H1 (cell line): ENCODE data around the gene USP13. TPM values are rescaled to one million over a fixed set of nuclear protein-coding genes. Genes with fewer than 3 reads are reported as not detected.
A peak's percentile ranks its signal among the peaks of the same experiment; 100 is the strongest.

ENCODE experiments used
- CTCF ChIA-PET: fragments of 300-600 bp; sonication (Branson Sonifier 250); formaldehyde crosslinking; loops from one replicate; lab custom pipeline; 2021; ENCODE audit not compliant: partially characterized antibody; lab: Charles Lee
- POLR2A ChIA-PET: fragments of 300-600 bp; sonication (Branson Sonifier 250); formaldehyde crosslinking; loops from one replicate; lab custom pipeline; 2021; ENCODE audit warnings: inconsistent platforms; ENCODE audit not compliant: partially characterized antibody; lab: Charles Lee
- DNase-seq, 2 experiments: peaks; one replicate each; pipeline versions ENCODE4 v3.0.0 to v3.0.0-alpha.2; 2010 to 2022; ENCODE audit warnings: low spot score in 2 of 2, low read depth in 1 of 2, mixed read lengths in 1 of 2
- FAIRE-seq: peaks from 2 replicates; lab custom pipeline; 2011; peaks lifted over from hg19 to GRCh38; lab: Jason Lieb, UNC
- H2AFZ ChIP-seq: 2 replicates; pipeline ENCODE4 v1.8.1; 2012; ENCODE audit warnings: low read length, inconsistent platforms
- H2AK5ac ChIP-seq: 2 replicates; pipeline ENCODE4 v1.6.1; 2013; ENCODE audit warnings: low read depth, low read length
- H2BK120ac ChIP-seq: replicated peaks from 2 replicates; pipeline ENCODE3; 2013; ENCODE audit warnings: low read depth, low read length, inconsistent platforms
- H2BK12ac ChIP-seq: 2 replicates; pipeline ENCODE4 v1.6.1; 2013; ENCODE audit warnings: low read depth, low read length
- H2BK15ac ChIP-seq: 2 replicates; pipeline ENCODE4 v1.6.1; 2013; ENCODE audit warnings: low read length
- H2BK20ac ChIP-seq: 2 replicates; pipeline ENCODE4 v1.6.1; 2013; ENCODE audit warnings: low read length
- H2BK5ac ChIP-seq: 2 replicates; pipeline ENCODE4 v1.6.1; 2013; ENCODE audit warnings: low read depth, low read length
- H3K14ac ChIP-seq: 2 replicates; pipeline ENCODE4 v1.6.1; 2013; ENCODE audit warnings: inconsistent platforms; ENCODE audit not compliant: insufficient read length
- H3K18ac ChIP-seq: 2 replicates; pipeline ENCODE4 v1.6.1; 2013; ENCODE audit warnings: low read length; ENCODE audit errors: extremely low read depth
- H3K23ac ChIP-seq: 2 replicates; pipeline ENCODE4 v1.6.1; 2013; ENCODE audit warnings: inconsistent platforms; ENCODE audit not compliant: insufficient read length
- H3K23me2 ChIP-seq: 2 replicates; pipeline ENCODE4 v1.6.1; 2013; ENCODE audit warnings: low read depth, low read length
- H3K27ac ChIP-seq: 2 replicates; pipeline ENCODE4 v1.6.1; 2011; ENCODE audit warnings: low read depth, low read length, inconsistent platforms
- H3K27me3 ChIP-seq, 4 experiments: replicated peaks in 1 of 4; 1 replicate in 1 of 4; 2 replicates in 3 of 4; pipeline versions ENCODE4 v1.6.1 to v1.8.1; 2011 to 2013; ENCODE audit warnings: low read length in 3 of 4, mild to moderate bottlenecking in 3 of 4, inconsistent platforms in 2 of 4, mixed read lengths in 2 of 4, moderate library complexity in 1 of 4; ENCODE audit not compliant: control insufficient read depth in 3 of 4, insufficient read depth in 3 of 4; ENCODE audit errors: extremely low read depth in 1 of 4
- H3K36me3 ChIP-seq, 4 experiments: 2 replicates each; pipeline versions ENCODE4 v1.6.1 to v1.8.1; 2011 to 2013; ENCODE audit warnings: mild to moderate bottlenecking in 4 of 4, low read length in 3 of 4, moderate library complexity in 2 of 4, control low read depth in 1 of 4, inconsistent platforms in 1 of 4; ENCODE audit not compliant: insufficient read depth in 4 of 4, control insufficient read depth in 2 of 4
- H3K4ac ChIP-seq: replicated peaks from 2 replicates; pipeline ENCODE3; 2013; ENCODE audit warnings: low read length, low read depth, mixed read lengths, inconsistent platforms; ENCODE audit not compliant: insufficient read length
- H3K4me1 ChIP-seq, 4 experiments: replicated peaks in 1 of 4; 1 replicate in 1 of 4; 2 replicates in 3 of 4; pipeline versions ENCODE4 v1.6.1 to v1.8.1; 2011 to 2013; ENCODE audit warnings: low read length in 3 of 4, inconsistent platforms in 2 of 4, mixed read lengths in 1 of 4; ENCODE audit not compliant: insufficient read depth in 4 of 4, control insufficient read depth in 3 of 4
- H3K4me2 ChIP-seq, 2 experiments: 2 replicates each; pipeline versions ENCODE4 v1.6.1 to v1.8.1; 2011 to 2013; ENCODE audit warnings: low read depth in 2 of 2, low read length in 2 of 2, control low read depth in 1 of 2, inconsistent platforms in 1 of 2, mild to moderate bottlenecking in 1 of 2; ENCODE audit not compliant: insufficient read depth in 1 of 2
- H3K4me3 ChIP-seq, 4 experiments: fragments of 200-600, 300-600 bp in 1 of 4; sonication (generic), shearing (Covaris generic), sonication (Bioruptor Twin) in 1 of 4; 2 replicates each; pipeline versions ENCODE4 v1.5.1 to v1.8.1; 2011 to 2016; ENCODE audit warnings: low read length in 4 of 4, low read depth in 3 of 4, control low read depth in 2 of 4, inconsistent platforms in 2 of 4, mild to moderate bottlenecking in 2 of 4, mixed read lengths in 1 of 4, moderate library complexity in 1 of 4; ENCODE audit not compliant: insufficient read depth in 2 of 4; ENCODE audit errors: extremely low read depth in 1 of 4
- H3K56ac ChIP-seq: replicated peaks from 2 replicates; pipeline ENCODE3; 2013; ENCODE audit warnings: low read depth, mild to moderate bottlenecking, mixed read lengths, low read length, inconsistent platforms; ENCODE audit not compliant: insufficient read length
- H3K79me1 ChIP-seq: 2 replicates; pipeline ENCODE4 v1.6.1; 2013; ENCODE audit warnings: low read depth, low read length, control low read depth
- H3K79me2 ChIP-seq, 2 experiments: 2 replicates each; pipeline versions ENCODE4 v1.6.1 to v1.8.1; 2012 to 2013; ENCODE audit warnings: low read length in 2 of 2, mild to moderate bottlenecking in 2 of 2, inconsistent platforms in 1 of 2; ENCODE audit not compliant: insufficient read depth in 2 of 2, control insufficient read depth in 1 of 2
- H3K9ac ChIP-seq, 4 experiments: replicated peaks in 1 of 4; 1 replicate in 1 of 4; 2 replicates in 3 of 4; pipeline versions ENCODE4 v1.6.1 to v1.8.1; 2011 to 2013; ENCODE audit warnings: low read depth in 3 of 4, low read length in 3 of 4, control low read depth in 2 of 4, mild to moderate bottlenecking in 2 of 4, moderate library complexity in 2 of 4, inconsistent platforms in 1 of 4; ENCODE audit errors: extremely low read depth in 1 of 4
- H3K9me3 ChIP-seq, 2 experiments: 2 replicates each; pipeline versions ENCODE4 v1.6.1 to v1.8.1; 2012 to 2013; ENCODE audit warnings: mild to moderate bottlenecking in 2 of 2, moderate library complexity in 2 of 2, control low read depth in 1 of 2, inconsistent platforms in 1 of 2, low read depth in 1 of 2, low read length in 1 of 2, mixed read lengths in 1 of 2; ENCODE audit not compliant: insufficient read depth in 2 of 2
- H4K20me1 ChIP-seq, 2 experiments: replicated peaks in 1 of 2; 2 replicates each; pipeline versions ENCODE3 to v1.8.1; 2011 to 2013; ENCODE audit warnings: inconsistent platforms in 2 of 2, low read length in 2 of 2, mild to moderate bottlenecking in 1 of 2; ENCODE audit not compliant: insufficient read depth in 2 of 2, control insufficient read depth in 1 of 2
- H4K5ac ChIP-seq: 2 replicates; pipeline ENCODE4 v1.6.1; 2013; ENCODE audit warnings: low read length, low read depth, mixed read lengths, inconsistent platforms; ENCODE audit not compliant: insufficient read length
- H4K8ac ChIP-seq: 2 replicates; pipeline ENCODE4 v1.8.0; 2013; ENCODE audit warnings: mild to moderate bottlenecking, moderate library complexity, low read length, inconsistent platforms; ENCODE audit not compliant: insufficient read depth; ENCODE audit errors: extremely low read depth
- H4K91ac ChIP-seq: replicated peaks from 2 replicates; pipeline ENCODE3; 2013; ENCODE audit warnings: low read length, mixed read lengths, inconsistent platforms; ENCODE audit not compliant: insufficient read length
- GTF2F1 ChIP-seq: IDR thresholded peaks from 2 replicates; pipeline ENCODE4 v1.6.1; 2012; ENCODE audit warnings: low read depth, low read length, improper control_type of control experiment, borderline replicate concordance
- HDAC2 ChIP-seq, 2 experiments: fragments of 300-600 bp in 1 of 2; sonication (generic) in 1 of 2; IDR thresholded peaks; 2 replicates each; pipeline ENCODE4 v1.6.1; 2011 to 2012; ENCODE audit warnings: low read depth in 2 of 2, low read length in 2 of 2, mild to moderate bottlenecking in 2 of 2, moderate library complexity in 2 of 2, borderline replicate concordance in 1 of 2, inconsistent platforms in 1 of 2
- HDAC6 ChIP-seq: IDR thresholded peaks from one replicate; pipeline ENCODE4 v1.7.1; 2012; ENCODE audit warnings: low read depth, mild to moderate bottlenecking, inconsistent platforms, low read length, moderate library complexity
- KDM1A ChIP-seq: fragments of 200-600, 300-600 bp; sonication (generic); IDR thresholded peaks from 2 replicates; pipeline ENCODE4 v1.7.1; 2016; ENCODE audit warnings: mild to moderate bottlenecking, low read length, borderline replicate concordance
- RAD21 ChIP-seq, 2 experiments: IDR thresholded peaks in 1 of 2; conservative IDR thresholded peaks in 1 of 2; 2 replicates each; pipeline ENCODE4 v1.6.1; 2011; ENCODE audit warnings: low read depth in 2 of 2, low read length in 2 of 2, improper control_type of control experiment in 1 of 2, inconsistent platforms in 1 of 2, mild to moderate bottlenecking in 1 of 2, moderate library complexity in 1 of 2
- SAP30 ChIP-seq: fragments of 300-600 bp; sonication (generic); IDR thresholded peaks from 2 replicates; pipeline ENCODE4 v1.7.1; 2012; ENCODE audit warnings: low read length, moderate library complexity, mild to moderate bottlenecking, inconsistent platforms; ENCODE audit not compliant: insufficient read depth, insufficient replicate concordance
- SIN3A ChIP-seq, 2 experiments: IDR thresholded peaks in 1 of 2; conservative IDR thresholded peaks in 1 of 2; 2 replicates each; pipeline ENCODE4 v1.6.1; 2011 to 2012; ENCODE audit warnings: low read length in 2 of 2, improper control_type of control experiment in 1 of 2, low read depth in 1 of 2, mild to moderate bottlenecking in 1 of 2
- WGBS, 2 experiments: shearing (Covaris generic) in 1 of 2; methylation state at CpG; one replicate each; pipeline versions ENCODE4 v1.1.6 to v1.1.7; 2013 to 2015; ENCODE audit warnings: low lambda C conversion rate in 2 of 2, mixed read lengths in 2 of 2, inconsistent platforms in 1 of 2, low coverage in 1 of 2, missing lambda C conversion rate in 1 of 2; ENCODE audit not compliant: insufficient replicate concordance in 2 of 2, insufficient coverage in 1 of 2, insufficient read length in 1 of 2; ENCODE audit errors: extremely low coverage in 1 of 2, missing lambda C conversion rate in 1 of 2; 5-methylcytosine and 5-hydroxymethylcytosine counted together
- polyA plus RNA-seq, 7 experiments: library from polyadenylated mRNA; depleted of rRNA in 3 of 7; stranded (reverse) in 5 of 7; unstranded in 2 of 7; fragments of >200 nt in 5 of 7; fragments of 200-250 nt in 2 of 7; gene quantifications; 1 replicate in 5 of 7; 2 replicates in 1 of 7; 4 replicates in 1 of 7; pipeline versions ENCODE4 v1.2.1 to v1.2.3, GENCODE V29; 2011 to 2013; ENCODE audit warnings: missing spikeins in 2 of 7, mixed read lengths in 2 of 7
- total RNA-seq: library from RNA; stranded (reverse); fragmentation: NEBNext Ultra II Directional; extraction: Animal tissue kit (Norgen Biotek cat#: 25700); gene quantifications from 2 replicates; pipeline ENCODE4 v1.2.1, GENCODE V29; 2021
- TF ChIP-seq, protein P1 (sequence below): IDR thresholded peaks from 2 replicates; pipeline ENCODE4 v1.6.1; 2012; ENCODE audit warnings: inconsistent platforms
- TF ChIP-seq, protein P2 (sequence below): IDR thresholded peaks from 2 replicates; pipeline ENCODE4 v1.6.1; 2012; ENCODE audit warnings: inconsistent platforms

Gene USP13
- total and polyA plus RNA-seq, 2 of the 8 experiments (the other 6 are each of a cell fraction or from before 2014, with no cell fraction given), result 7.9 to 25.9 TPM

DNA sequence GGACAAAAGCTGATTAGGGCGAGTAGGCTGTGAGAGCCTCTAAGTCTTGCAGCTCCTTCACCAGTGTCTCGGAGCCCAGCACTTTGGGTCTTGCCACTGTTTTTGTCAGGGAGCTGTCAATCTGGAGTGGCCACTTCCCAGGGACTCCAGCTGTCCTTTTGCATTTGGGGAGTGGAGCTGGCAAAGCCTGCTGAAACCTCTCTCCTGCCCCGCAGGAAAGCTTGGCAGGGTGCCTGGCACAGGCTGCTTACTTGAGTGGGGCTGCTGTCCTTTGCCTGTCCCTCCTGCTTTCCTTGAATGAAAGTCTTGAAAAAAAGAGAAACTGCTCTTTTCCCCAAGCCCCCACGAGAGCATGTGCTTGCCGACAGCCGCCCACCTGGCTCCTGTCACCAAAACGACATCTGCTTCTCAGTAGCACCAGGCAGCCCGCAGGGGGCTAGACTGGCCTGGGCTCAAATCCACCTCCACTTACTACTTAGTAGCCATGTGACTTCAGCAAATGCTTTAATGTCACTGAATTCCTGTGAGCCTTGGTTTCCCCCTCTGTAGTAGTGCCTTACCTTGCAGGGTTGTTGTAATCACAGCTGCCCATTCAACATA lies 13.7 kb downstream of the USP13 start:
- FAIRE-seq (no peak), DNase-seq (peak in 1 of 2 experiments; percentile 59)
- peak overlapping the region; percentile 16 to 36; a peak in 1 of 4 replicates for H3K4me2 ChIP-seq
- H3K9ac ChIP-seq, result no peak overlapping the region
- H3K18ac ChIP-seq, result no peak overlapping the region
- peaks cover 8 to 13% (median 10%) of the 10 kb centered on the region in 4 experiments for H3K4me1 ChIP-seq
- H3K27me3 ChIP-seq, result no peaks in the 10 kb centered on the region
- no peak overlapping the region for H3K56ac ChIP-seq
- H2AFZ ChIP-seq, result no peak overlapping the region
- H3K27ac ChIP-seq, result no peak overlapping the region
- no peaks in the 10 kb centered on the region for H3K36me3 ChIP-seq
- no peak overlapping the region for H2BK120ac ChIP-seq
- H2AK5ac ChIP-seq, result no peak overlapping the region
- no peak overlapping the region for H2BK15ac ChIP-seq
- no peak overlapping the region for H2BK20ac ChIP-seq
- 74% methylated on average over 8 of the region's 8 CpGs; no CpG with 5 or more reads in 1 of the 2 experiments for WGBS, 2 experiments
- H3K23me2 ChIP-seq, result no peaks in the 10 kb centered on the region
- no peak overlapping the region for H3K14ac ChIP-seq
- peaks cover 6 to 11% of the 10 kb centered on the region in 2 experiments for H4K20me1 ChIP-seq
- no peak overlapping the region for H4K8ac ChIP-seq
- no peak overlapping the region for H3K4me3 ChIP-seq
- H3K9me3 ChIP-seq, result no peaks in the 10 kb centered on the region
- ChIA-PET POLR2A (interaction anchor here (1.2 to 3.2 kb wide), 2 partner anchors 8 to 13 kb away, joined by 4 to 11 read pairs; partner anchors contain the start of gene USP13), CTCF (interaction anchor here (0.9 to 1.7 kb wide), 4 partner anchors 12 to 30 kb away, joined by 3 to 5 read pairs (median 3); no protein-coding TSS in a partner anchor)
- H3K23ac ChIP-seq, result no peak overlapping the region
- no peak overlapping the region for H2BK12ac ChIP-seq
- no peak overlapping the region for H3K4ac ChIP-seq
- peaks cover 12% of the 10 kb centered on the region for H3K79me1 ChIP-seq
- 0 out of 4 replicates have a peak, but pooled peaks of 1 of the 2 experiments have one; percentile 14 for TF ChIP-seq RAD21 (IDR thresholded peaks at IDR 0.05 in 1 of 2, conservative IDR thresholded peaks at IDR 0.05 in 1 of 2; ENCODE audit: low read depth in 2 of 2, low read length in 2 of 2)
- peak; percentile 67 to 69; a peak in 2 of 4 replicates for TF ChIP-seq SIN3A (conservative IDR thresholded peaks at IDR 0.05 in 1 of 2, IDR thresholded peaks at IDR 0.05 in 1 of 2; ENCODE audit: low read depth in 1 of 2, low read length in 2 of 2)
- TF ChIP-seq KDM1A, result no peak
- 0 out of 4 replicates have a peak, but pooled peaks of 1 of the 2 experiments have one; percentile 32 for TF ChIP-seq HDAC2 (IDR thresholded peaks at IDR 0.05; ENCODE audit: borderline replicate concordance in 1 of 2, low read depth in 2 of 2, low read length in 2 of 2)
- no peak for TF ChIP-seq HDAC6
- peak; percentile 75 for TF ChIP-seq SAP30
- TF ChIP-seq, protein P1, sequence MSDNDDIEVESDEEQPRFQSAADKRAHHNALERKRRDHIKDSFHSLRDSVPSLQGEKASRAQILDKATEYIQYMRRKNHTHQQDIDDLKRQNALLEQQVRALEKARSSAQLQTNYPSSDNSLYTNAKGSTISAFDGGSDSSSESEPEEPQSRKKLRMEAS, result peak; percentile 74; the same call in 1 of the 2 replicates
- TF ChIP-seq, protein P2, sequence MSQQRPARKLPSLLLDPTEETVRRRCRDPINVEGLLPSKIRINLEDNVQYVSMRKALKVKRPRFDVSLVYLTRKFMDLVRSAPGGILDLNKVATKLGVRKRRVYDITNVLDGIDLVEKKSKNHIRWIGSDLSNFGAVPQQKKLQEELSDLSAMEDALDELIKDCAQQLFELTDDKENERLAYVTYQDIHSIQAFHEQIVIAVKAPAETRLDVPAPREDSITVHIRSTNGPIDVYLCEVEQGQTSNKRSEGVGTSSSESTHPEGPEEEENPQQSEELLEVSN, result peak; percentile 38; the same call in 1 of the 2 replicates
- no peak for TF ChIP-seq GTF2F1
- no peak overlapping the region for H2BK5ac ChIP-seq
- no peak overlapping the region for H4K91ac ChIP-seq
- no peak overlapping the region for H4K5ac ChIP-seq
- peaks cover 12 to 93% of the 10 kb centered on the region in 2 experiments for H3K79me2 ChIP-seq
